Measurements from ENCODE around the gene LGR4. TPM values are rescaled to one million over a fixed set of nuclear protein-coding genes. Genes with fewer than 3 reads are reported as not detected.
"Not testable (repeated sequence)": the region's sequence is repeated elsewhere in the genome, so short reads cannot be mapped to it uniquely, and the experiment has no call there.

The LGR4 gene
- total and polyA plus RNA-seq, 2 of the 13 experiments (the other 11 are each of a cell fraction or from before 2014, with no cell fraction given), result 42.1 to 68.7 TPM

DNA sequence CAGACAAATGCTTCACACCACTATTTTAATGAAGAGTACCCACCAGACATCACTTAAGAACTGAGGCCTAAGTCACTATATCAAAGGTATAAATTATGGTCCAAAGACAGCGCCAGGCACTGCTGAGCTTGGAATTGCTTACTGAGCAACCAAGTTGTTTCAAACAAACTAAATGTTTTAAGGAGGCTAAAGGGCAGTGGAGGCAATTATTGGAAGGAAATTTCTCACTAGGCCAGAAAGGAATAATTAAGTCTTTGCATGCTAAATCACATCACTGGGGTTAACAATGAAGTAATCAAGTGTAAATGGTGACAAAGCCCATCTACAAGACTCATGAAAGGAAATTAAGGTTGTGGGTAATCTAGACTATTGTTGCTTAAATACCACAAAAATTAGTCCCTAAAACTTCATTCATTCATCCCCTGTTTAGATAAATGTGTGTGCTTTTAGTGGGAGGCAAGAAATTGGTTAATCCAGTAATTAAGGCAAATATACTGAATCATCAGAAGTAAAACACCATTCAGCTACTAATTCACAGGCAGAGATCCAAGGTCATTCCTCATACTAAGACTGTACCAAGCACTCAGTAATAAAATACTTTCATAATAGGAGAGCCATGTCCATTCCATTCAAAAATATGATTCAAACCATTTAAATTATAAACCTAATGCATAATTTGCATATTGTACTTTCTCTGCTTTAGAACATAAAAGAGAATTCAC lies 21.2 kb downstream of the LGR4 start:
- Histone ChIP-seq H3K4me3 (replicated peaks in 1 of 3; ENCODE audit: insufficient read depth in 1 of 3, low read depth in 2 of 3, low read length in 3 of 3) (no peak overlapping the region), H3K79me2 (ENCODE audit: insufficient read depth, low read length) (peaks cover 90% of the 10 kb centered on the region), H3K9ac (ENCODE audit: insufficient read depth, low read depth, low read length) (no peak overlapping the region), H3K27ac (ENCODE audit: extremely low read length, insufficient read depth, low read length) (peak overlapping the region; percentile 5), H2AFZ (ENCODE audit: low read length) (no peak overlapping the region), H3K4me2 (ENCODE audit: low read depth, low read length) (no peak overlapping the region), H3K4me1 (ENCODE audit: insufficient read depth, low read length) (peaks cover 57% of the 10 kb centered on the region), H3K27me3 (ENCODE audit: control insufficient read depth in 1 of 2, insufficient read depth in 2 of 2, low read length in 2 of 2) (no peaks in the 10 kb centered on the region), H3K9me3 (ENCODE audit: low read length) (no peaks in the 10 kb centered on the region), H4K20me1 (ENCODE audit: insufficient read depth, low read length) (peaks cover 46% of the 10 kb centered on the region), H3K36me3 (replicated peaks in 1 of 2; ENCODE audit: control insufficient read depth in 1 of 2, insufficient read depth in 2 of 2, low read length in 2 of 2) (no peaks in the 10 kb centered on the region)
- 100% methylated on average over 1 of the region's 1 CpG for WGBS (ENCODE audit: low lambda C conversion rate)
- in situ Hi-C loops (cut with HindIII; ENCODE audit: extremely low pct_ligation_motif_present, low pct_unique_long_range_greater_than_20kb), result no loop called here
- TF ChIP-seq NFE2L2 (IDR thresholded peaks at IDR 0.05; ENCODE audit: low read length) (no peak), ZNF589 (CRISPR knock-in tag; conservative IDR thresholded peaks at IDR 0.05) (no peak), KAT7 (CRISPR knock-in tag; IDR thresholded peaks at IDR 0.05; ENCODE audit: borderline replicate concordance) (no peak), ZNF615 (CRISPR knock-in tag; IDR thresholded peaks at IDR 0.05; ENCODE audit: borderline replicate concordance) (no peak), CENPX (CRISPR knock-in tag; IDR thresholded peaks at IDR 0.05) (no peak), HNRNPUL1 (IDR thresholded peaks at IDR 0.05; ENCODE audit: low read depth, low read length) (no peak), SOX13 (IDR thresholded peaks at IDR 0.05) (no peak), SOX13 (CRISPR knock-in tag; conservative IDR thresholded peaks at IDR 0.05 in 1 of 2, IDR thresholded peaks at IDR 0.05 in 1 of 2) (no peak), SP2 (CRISPR knock-in tag; IDR thresholded peaks at IDR 0.05) (no peak), MED8 (CRISPR knock-in tag; IDR thresholded peaks at IDR 0.05; ENCODE audit: insufficient replicate concordance) (no peak), SATB2 (CRISPR knock-in tag; IDR thresholded peaks at IDR 0.05) (no peak)
- TF ChIP-seq, protein P1, sequence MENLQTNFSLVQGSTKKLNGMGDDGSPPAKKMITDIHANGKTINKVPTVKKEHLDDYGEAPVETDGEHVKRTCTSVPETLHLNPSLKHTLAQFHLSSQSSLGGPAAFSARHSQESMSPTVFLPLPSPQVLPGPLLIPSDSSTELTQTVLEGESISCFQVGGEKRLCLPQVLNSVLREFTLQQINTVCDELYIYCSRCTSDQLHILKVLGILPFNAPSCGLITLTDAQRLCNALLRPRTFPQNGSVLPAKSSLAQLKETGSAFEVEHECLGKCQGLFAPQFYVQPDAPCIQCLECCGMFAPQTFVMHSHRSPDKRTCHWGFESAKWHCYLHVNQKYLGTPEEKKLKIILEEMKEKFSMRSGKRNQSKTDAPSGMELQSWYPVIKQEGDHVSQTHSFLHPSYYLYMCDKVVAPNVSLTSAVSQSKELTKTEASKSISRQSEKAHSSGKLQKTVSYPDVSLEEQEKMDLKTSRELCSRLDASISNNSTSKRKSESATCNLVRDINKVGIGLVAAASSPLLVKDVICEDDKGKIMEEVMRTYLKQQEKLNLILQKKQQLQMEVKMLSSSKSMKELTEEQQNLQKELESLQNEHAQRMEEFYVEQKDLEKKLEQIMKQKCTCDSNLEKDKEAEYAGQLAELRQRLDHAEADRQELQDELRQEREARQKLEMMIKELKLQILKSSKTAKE (CRISPR knock-in tag; IDR thresholded peaks at IDR 0.05; ENCODE audit: borderline replicate concordance), result no peak
- TF ChIP-seq, protein P2, sequence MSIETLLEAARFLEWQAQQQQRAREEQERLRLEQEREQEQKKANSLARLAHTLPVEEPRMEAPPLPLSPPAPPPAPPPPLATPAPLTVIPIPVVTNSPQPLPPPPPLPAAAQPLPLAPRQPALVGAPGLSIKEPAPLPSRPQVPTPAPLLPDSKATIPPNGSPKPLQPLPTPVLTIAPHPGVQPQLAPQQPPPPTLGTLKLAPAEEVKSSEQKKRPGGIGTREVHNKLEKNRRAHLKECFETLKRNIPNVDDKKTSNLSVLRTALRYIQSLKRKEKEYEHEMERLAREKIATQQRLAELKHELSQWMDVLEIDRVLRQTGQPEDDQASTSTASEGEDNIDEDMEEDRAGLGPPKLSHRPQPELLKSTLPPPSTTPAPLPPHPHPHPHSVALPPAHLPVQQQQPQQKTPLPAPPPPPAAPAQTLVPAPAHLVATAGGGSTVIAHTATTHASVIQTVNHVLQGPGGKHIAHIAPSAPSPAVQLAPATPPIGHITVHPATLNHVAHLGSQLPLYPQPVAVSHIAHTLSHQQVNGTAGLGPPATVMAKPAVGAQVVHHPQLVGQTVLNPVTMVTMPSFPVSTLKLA (IDR thresholded peaks at IDR 0.05), result no peak
- POLR2A ChIA-PET, result no interaction called here
- FAIRE-seq, result no peak
- no peak for ATAC-seq
- CTCF ChIA-PET (ENCODE audit: low intra/inter-chr PET ratio, low total read pairs), result no interaction called here
- TSS peak; percentile 1 for BruUV-seq (replicated peaks)
- intact Hi-C loops (cut with micrococcal nuclease; ENCODE audit: unreplicated experiment), result no loop called here
- DNase-seq (ENCODE audit: low spot score), result no peak

DNA sequence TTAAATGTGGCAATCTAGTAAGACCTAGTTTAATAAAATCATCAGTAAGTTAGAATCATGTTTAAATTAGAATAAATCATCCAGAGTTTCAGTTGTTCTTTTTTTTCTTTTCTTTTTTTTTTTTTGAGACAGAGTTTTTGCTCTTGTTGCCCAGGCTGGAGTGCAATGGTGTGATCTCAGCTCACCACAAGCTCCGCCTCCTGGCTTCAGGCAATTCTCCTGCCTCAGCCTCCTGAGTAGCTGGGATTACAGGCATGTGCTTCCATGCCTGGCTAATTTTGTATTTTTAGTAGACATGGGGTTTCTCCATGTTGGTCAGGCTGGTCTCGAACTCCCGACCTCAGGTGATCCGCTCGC lies 24.4 kb downstream of the LGR4 start:
- CTCF ChIA-PET (ENCODE audit: low intra/inter-chr PET ratio, low total read pairs); BruUV-seq (replicated peaks); ATAC-seq; H3K4me3 ChIP-seq (replicated peaks in 1 of 3; ENCODE audit: insufficient read depth in 1 of 3, low read depth in 2 of 3, low read length in 3 of 3); intact Hi-C loops (cut with micrococcal nuclease; ENCODE audit: unreplicated experiment); in situ Hi-C loops (cut with HindIII; ENCODE audit: extremely low pct_ligation_motif_present, low pct_unique_long_range_greater_than_20kb); H3K9me3 ChIP-seq (ENCODE audit: low read length); H3K9ac ChIP-seq (ENCODE audit: insufficient read depth, low read depth, low read length); H3K4me2 ChIP-seq (ENCODE audit: low read depth, low read length); H3K36me3 ChIP-seq (replicated peaks in 1 of 2; ENCODE audit: control insufficient read depth in 1 of 2, insufficient read depth in 2 of 2, low read length in 2 of 2); H3K27ac ChIP-seq (ENCODE audit: extremely low read length, insufficient read depth, low read length); DNase-seq (ENCODE audit: low spot score); H2AFZ ChIP-seq (ENCODE audit: low read length); FAIRE-seq; H3K27me3 ChIP-seq (ENCODE audit: control insufficient read depth in 1 of 2, insufficient read depth in 2 of 2, low read length in 2 of 2): not testable (repeated sequence)
- peaks cover 87% of the 10 kb centered on the region for H3K79me2 ChIP-seq (ENCODE audit: insufficient read depth, low read length)
- POLR2A ChIA-PET, result interaction anchor here (1.4 kb wide), 1 partner anchor 25 kb away, joined by 4 read pairs; the partner anchor contains the start of gene LGR4
- H4K20me1 ChIP-seq (ENCODE audit: insufficient read depth, low read length), result peaks cover 54% of the 10 kb centered on the region
- peaks cover 54% of the 10 kb centered on the region for H3K4me1 ChIP-seq (ENCODE audit: insufficient read depth, low read length)
- WGBS (ENCODE audit: low lambda C conversion rate), result 94% methylated on average over 5 of the region's 5 CpGs

Measured in HepG2 (cell line).